Measurements from ENCODE around the gene PWP1.

PWP1 gene

GRCh38 chr12:107736914-107737313 is 51.3 kb downstream of the PWP1 start:
- no peak for DNase-seq

DNA sequence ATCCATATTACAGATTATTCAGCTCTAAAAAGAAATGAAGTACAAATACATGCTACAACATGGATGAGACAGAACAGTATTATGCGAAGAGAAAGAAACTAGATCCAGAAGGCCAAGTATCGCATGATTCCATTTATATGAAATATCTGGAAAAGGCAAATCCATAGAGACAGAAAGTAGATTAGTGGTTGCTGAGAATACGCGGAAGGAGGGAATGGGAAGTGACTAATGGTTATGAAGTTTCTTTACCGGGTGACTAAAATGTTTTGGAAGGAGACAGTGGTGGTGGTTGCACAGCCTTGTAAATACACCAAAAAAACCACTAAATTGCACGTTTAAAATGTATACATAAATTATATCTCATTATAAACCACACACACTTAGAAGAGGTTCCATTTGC is 62.9 kb downstream of the PWP1 start:
- no peak for DNase-seq

DNA sequence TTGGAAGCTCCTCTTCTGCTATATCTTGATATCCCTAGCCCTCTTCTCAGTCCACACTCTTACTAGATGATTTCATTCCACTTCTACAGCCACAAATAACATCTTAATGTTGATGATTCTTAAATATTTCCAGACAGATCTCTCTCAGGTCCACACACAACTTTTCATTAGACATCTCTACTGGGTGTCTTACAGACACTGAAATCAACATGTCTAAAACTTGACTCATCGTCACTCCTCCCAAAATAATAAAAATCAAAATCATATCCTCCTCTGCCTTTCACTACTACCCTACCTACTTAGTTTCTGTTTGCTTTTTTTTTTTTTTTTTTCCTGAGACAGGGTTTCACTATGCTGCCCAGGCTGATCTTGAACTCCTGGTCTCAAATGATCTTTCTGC is 63.5 kb downstream of the PWP1 start:
- DNase-seq: no peak

DNA sequence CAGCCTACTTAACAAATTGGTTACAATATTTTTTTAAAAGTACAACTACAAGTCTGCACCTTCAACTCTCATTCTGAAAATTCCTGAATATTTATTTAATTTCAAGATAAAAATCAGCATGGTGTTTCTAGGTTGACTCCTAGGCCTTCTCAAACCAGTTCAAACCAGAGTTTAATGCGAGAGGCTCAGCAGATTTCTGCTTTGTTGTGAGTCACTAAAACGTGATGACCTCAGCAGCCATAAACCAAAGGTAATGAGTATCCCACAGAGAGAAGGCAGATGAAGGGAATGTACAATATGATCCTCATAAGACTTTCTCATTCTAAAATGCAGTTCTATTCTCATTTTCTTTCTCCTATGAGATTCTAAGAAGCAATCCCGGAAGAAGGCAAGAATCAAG is 73.8 kb downstream of the PWP1 start:
- peak in 1 of 2 experiments; percentile 12 for DNase-seq

- peak in 1 of 2 experiments; percentile 9 for DNase-seq
These were observed 74.7 kb downstream of the PWP1 start for GRCh38 chr12:107760207-107760808.

DNA sequence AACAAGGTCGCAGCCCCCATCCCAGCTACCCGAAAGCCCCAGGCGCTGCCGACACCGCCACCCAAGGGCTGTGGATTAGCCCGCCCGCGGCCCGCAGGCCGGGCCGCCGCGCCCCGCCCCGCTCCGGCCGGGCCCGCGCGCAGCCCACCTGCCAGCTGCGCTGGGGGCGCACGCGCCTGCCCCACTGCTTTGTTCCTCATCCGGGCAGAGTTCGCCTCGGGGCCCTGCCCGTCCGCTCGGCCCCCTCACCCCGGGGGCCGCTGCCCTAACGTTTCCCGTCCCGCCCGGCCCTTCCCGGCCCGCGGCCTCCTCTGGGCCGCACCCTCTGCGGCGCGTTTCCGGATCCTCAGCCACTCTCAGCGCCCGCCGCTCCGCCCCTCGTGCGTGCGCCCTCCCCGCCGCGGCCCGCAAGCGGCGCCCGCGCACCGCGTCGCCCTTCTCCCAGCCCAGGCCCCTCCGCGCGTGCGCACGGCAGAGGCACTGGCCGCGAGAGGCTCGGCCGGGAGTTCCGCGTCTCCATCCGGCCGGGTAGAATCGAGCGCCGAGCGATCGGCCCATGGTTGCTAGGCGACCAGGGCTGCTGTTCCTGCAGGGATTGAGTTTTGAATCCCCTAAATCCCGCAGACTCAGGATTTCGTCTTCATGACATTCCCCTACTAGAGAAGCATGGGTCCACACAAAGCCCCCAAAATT is 75.4 kb downstream of the PWP1 start, which contains the start of gene PRDM4:
TSS of gene PRDM4 (minus strand) at position 329 of the 693 bp plus-strand sequence. CDS start 622 bp downstream, outside the sequence.
- peak; percentile 89 to 95 for DNase-seq

- peak in 1 of 2 experiments; percentile 15 for DNase-seq
These were observed 75.9 kb downstream of the PWP1 start for GRCh38 chr12:107761502-107761904.

Data from NCI-H1930 (cell line).